HEK293 (cell line): ENCODE results near the gene SLC38A7.
A peak's percentile ranks its signal among the peaks of the same experiment; 100 is the strongest.

Experiments
- CTCF ChIA-PET: fragments of 350-600 bp; formaldehyde crosslinking; extraction: SDS; loops from one replicate; lab custom pipeline; 2021; ENCODE audit warnings: antibody characterized with exemption; lab: Yijun Ruan, JAX
- POLR2A ChIA-PET: fragments of 300-600 bp; formaldehyde crosslinking; extraction: SDS; loops from one replicate; lab custom pipeline; 2020; ENCODE audit warnings: antibody characterized with exemption, inconsistent platforms; lab: Yijun Ruan, JAX
- H3K27ac ChIP-seq: fragments of 200-500 bp; sonication (Bioruptor generic); 2 replicates; pipeline ENCODE4 v1.5.1; 2014; ENCODE audit warnings: low read depth, low read length, control low read depth, inconsistent platforms; ENCODE audit errors: extremely low read depth
- H3K36me3 ChIP-seq, 2 experiments: fragments of 200-500 bp in 1 of 2; sonication (Bioruptor generic) in 1 of 2; 1 replicate in 1 of 2; 2 replicates in 1 of 2; pipeline ENCODE4 v1.5.1; 2014 to 2017; ENCODE audit warnings: inconsistent platforms in 2 of 2, low read length in 2 of 2; ENCODE audit not compliant: control insufficient read depth in 2 of 2, insufficient read depth in 1 of 2
- H3K4me1 ChIP-seq: fragments of 200-500 bp; sonication (Bioruptor generic); 2 replicates; pipeline ENCODE4 v1.5.1; 2014; ENCODE audit warnings: mild to moderate bottlenecking, low read length, inconsistent platforms; ENCODE audit not compliant: control insufficient read depth, insufficient read depth
- H3K4me3 ChIP-seq: 2 replicates; pipeline ENCODE4 v1.5.1; 2011; ENCODE audit warnings: low read depth, mild to moderate bottlenecking, control low read depth, low read length, moderate library complexity
- H3K9me3 ChIP-seq: fragments of 200-500 bp; sonication (Bioruptor generic); 2 replicates; pipeline ENCODE4 v1.5.1; 2014; ENCODE audit warnings: low read depth, low read length, inconsistent platforms; ENCODE audit not compliant: control insufficient read depth, insufficient read depth
- GLI4 ChIP-seq: fragments of 450-650 bp; formaldehyde crosslinking; IDR thresholded peaks from 2 replicates; pipeline ENCODE4 v1.5.1; 2016; ENCODE audit warnings: missing biosample characterization, missing genetic modification characterization
- SCRT1 ChIP-seq: fragments of 450-650 bp; formaldehyde crosslinking; IDR thresholded peaks from 2 replicates; pipeline ENCODE4 v1.5.1; 2016; ENCODE audit warnings: missing biosample characterization, missing genetic modification characterization, borderline replicate concordance
- TCF7L2 ChIP-seq: IDR thresholded peaks from 2 replicates; pipeline ENCODE4 v1.6.1; 2011; ENCODE audit warnings: low read depth, mild to moderate bottlenecking, inconsistent platforms, low read length, moderate library complexity, borderline replicate concordance
- ZBTB1 ChIP-seq: fragments of 450-650 bp; formaldehyde crosslinking; IDR thresholded peaks from 2 replicates; pipeline ENCODE4 v1.5.1; 2016; ENCODE audit warnings: missing biosample characterization, missing genetic modification characterization
- ZBTB21 ChIP-seq: fragments of 450-650 bp; formaldehyde crosslinking; IDR thresholded peaks from 2 replicates; pipeline ENCODE4 v1.5.1; 2017; ENCODE audit warnings: missing biosample characterization, missing genetic modification characterization
- ZBTB7A ChIP-seq: fragments of 450-650 bp; formaldehyde crosslinking; IDR thresholded peaks from 2 replicates; pipeline ENCODE4 v1.5.1; 2016; ENCODE audit warnings: low read depth, missing biosample characterization, missing genetic modification characterization
- ZNF341 ChIP-seq: fragments of 450-650 bp; formaldehyde crosslinking; IDR thresholded peaks from 2 replicates; pipeline ENCODE4; 2016; ENCODE audit warnings: low read depth, missing biosample characterization, missing genetic modification characterization
- ZNF391 ChIP-seq: fragments of 450-650 bp; formaldehyde crosslinking; IDR thresholded peaks from 2 replicates; pipeline ENCODE4 v1.5.1; 2016; ENCODE audit warnings: low read depth, missing biosample characterization, missing genetic modification characterization, borderline replicate concordance
- ZNF654 ChIP-seq: fragments of 450-650 bp; formaldehyde crosslinking; IDR thresholded peaks from 2 replicates; pipeline ENCODE4 v1.5.1; 2016; ENCODE audit warnings: low read depth, missing biosample characterization, missing genetic modification characterization
- ZSCAN16 ChIP-seq: fragments of 450-650 bp; formaldehyde crosslinking; IDR thresholded peaks from 2 replicates; pipeline ENCODE4 v1.5.1; 2016; ENCODE audit warnings: missing biosample characterization, missing genetic modification characterization
- TF ChIP-seq, protein P1 (sequence below): fragments of 450-650 bp; formaldehyde crosslinking; IDR thresholded peaks from 2 replicates; pipeline ENCODE4 v1.5.1; 2017; ENCODE audit warnings: missing biosample characterization, missing genetic modification characterization
- TF ChIP-seq, protein P2 (sequence below): fragments of 450-650 bp; formaldehyde crosslinking; IDR thresholded peaks from 2 replicates; pipeline ENCODE4 v1.5.1; 2017; ENCODE audit warnings: missing biosample characterization, missing genetic modification characterization
- TF ChIP-seq, protein P3 (sequence below): fragments of 450-650 bp; IDR thresholded peaks from 2 replicates; pipeline ENCODE4 v1.5.1; 2018; ENCODE audit warnings: missing biosample characterization, mild to moderate bottlenecking, missing genetic modification characterization
- TF ChIP-seq, protein P4 (sequence below): sonication (generic); formaldehyde crosslinking; IDR thresholded peaks from 2 replicates; pipeline ENCODE4 v1.8.1; 2022; ENCODE audit warnings: mild to moderate bottlenecking, moderate library complexity, missing genetic modification reagents
- TF ChIP-seq, protein P5 (sequence below): fragments of 450-650 bp; formaldehyde crosslinking; IDR thresholded peaks from 2 replicates; pipeline ENCODE4 v1.5.1; 2016; ENCODE audit warnings: missing biosample characterization, missing genetic modification characterization
- TF ChIP-seq, protein P6 (sequence below): fragments of 450-650 bp; formaldehyde crosslinking; IDR thresholded peaks from 2 replicates; pipeline ENCODE4 v1.5.1; 2016; ENCODE audit warnings: missing biosample characterization, missing genetic modification characterization

Gene SLC38A7

GRCh38 chr16:58656899-58657298 lies 27.7 kb downstream of the SLC38A7 start:
- H3K4me1 ChIP-seq, result no peaks in the 10 kb centered on the region
- no peak overlapping the region for H3K27ac ChIP-seq
- TF ChIP-seq ZNF391 (tag by site-specific recombination) (no peak), ZNF654 (tag by site-specific recombination) (no peak), GLI4 (tag by site-specific recombination) (no peak), TCF7L2 (no peak)
- TF ChIP-seq, protein P1, sequence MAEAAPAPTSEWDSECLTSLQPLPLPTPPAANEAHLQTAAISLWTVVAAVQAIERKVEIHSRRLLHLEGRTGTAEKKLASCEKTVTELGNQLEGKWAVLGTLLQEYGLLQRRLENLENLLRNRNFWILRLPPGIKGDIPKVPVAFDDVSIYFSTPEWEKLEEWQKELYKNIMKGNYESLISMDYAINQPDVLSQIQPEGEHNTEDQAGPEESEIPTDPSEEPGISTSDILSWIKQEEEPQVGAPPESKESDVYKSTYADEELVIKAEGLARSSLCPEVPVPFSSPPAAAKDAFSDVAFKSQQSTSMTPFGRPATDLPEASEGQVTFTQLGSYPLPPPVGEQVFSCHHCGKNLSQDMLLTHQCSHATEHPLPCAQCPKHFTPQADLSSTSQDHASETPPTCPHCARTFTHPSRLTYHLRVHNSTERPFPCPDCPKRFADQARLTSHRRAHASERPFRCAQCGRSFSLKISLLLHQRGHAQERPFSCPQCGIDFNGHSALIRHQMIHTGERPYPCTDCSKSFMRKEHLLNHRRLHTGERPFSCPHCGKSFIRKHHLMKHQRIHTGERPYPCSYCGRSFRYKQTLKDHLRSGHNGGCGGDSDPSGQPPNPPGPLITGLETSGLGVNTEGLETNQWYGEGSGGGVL, result no peak
- no peaks in the 10 kb centered on the region for H3K36me3 ChIP-seq
- ChIA-PET CTCF (interaction anchor here (0.6 to 1.8 kb wide), 3 partner anchors 23 to 357 kb away, joined by 3 to 4 read pairs (median 3); no protein-coding TSS in a partner anchor), POLR2A (no interaction called here)
- no peak overlapping the region for H3K4me3 ChIP-seq
- no peaks in the 10 kb centered on the region for H3K9me3 ChIP-seq

DNA sequence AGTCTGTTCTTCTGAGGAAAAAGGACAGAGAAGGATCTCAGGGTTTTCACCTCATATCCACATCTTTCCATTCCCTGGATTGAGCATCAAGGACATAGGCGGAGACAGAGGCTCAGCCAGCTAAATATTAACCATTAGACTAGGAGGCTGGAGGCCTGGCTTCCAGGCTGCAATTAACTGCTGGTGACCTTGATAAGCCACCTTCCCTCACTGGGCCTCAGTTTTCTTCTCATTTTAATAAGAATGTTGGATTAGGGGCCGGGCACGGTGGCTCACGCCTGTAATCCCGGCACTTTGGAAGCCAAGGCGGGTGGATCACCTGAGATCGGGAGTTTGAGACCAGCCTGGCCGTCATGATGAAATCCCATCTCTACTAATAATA lies 29.4 kb downstream of the SLC38A7 start:
- H3K4me1 ChIP-seq, result 0 out of 2 replicates have a peak, but pooled peaks cover 3% of the 10 kb centered on the region
- no peak overlapping the region for H3K4me3 ChIP-seq
- CTCF ChIA-PET, result interaction anchor here (0.6 to 1.1 kb wide), 3 partner anchors 16 to 143 kb away, joined by 3 to 4 read pairs (median 3); no protein-coding TSS in a partner anchor
- H3K9me3 ChIP-seq, result no peaks in the 10 kb centered on the region
- POLR2A ChIA-PET, result interaction anchor here (0.8 to 1.0 kb wide), 2 partner anchors 30 to 611 kb away, joined by 3 to 6 read pairs; partner anchors contain the start of gene SLC38A7
- H3K36me3 ChIP-seq, result no peaks in the 10 kb centered on the region
- TF ChIP-seq, protein P2, sequence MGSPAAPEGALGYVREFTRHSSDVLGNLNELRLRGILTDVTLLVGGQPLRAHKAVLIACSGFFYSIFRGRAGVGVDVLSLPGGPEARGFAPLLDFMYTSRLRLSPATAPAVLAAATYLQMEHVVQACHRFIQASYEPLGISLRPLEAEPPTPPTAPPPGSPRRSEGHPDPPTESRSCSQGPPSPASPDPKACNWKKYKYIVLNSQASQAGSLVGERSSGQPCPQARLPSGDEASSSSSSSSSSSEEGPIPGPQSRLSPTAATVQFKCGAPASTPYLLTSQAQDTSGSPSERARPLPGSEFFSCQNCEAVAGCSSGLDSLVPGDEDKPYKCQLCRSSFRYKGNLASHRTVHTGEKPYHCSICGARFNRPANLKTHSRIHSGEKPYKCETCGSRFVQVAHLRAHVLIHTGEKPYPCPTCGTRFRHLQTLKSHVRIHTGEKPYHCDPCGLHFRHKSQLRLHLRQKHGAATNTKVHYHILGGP, result no peak
- TF ChIP-seq ZBTB21 (no peak), ZBTB1 (tag by site-specific recombination) (no peak), ZBTB7A (tag by site-specific recombination) (no peak), ZSCAN16 (tag by site-specific recombination) (no peak)
- TF ChIP-seq, protein P3, sequence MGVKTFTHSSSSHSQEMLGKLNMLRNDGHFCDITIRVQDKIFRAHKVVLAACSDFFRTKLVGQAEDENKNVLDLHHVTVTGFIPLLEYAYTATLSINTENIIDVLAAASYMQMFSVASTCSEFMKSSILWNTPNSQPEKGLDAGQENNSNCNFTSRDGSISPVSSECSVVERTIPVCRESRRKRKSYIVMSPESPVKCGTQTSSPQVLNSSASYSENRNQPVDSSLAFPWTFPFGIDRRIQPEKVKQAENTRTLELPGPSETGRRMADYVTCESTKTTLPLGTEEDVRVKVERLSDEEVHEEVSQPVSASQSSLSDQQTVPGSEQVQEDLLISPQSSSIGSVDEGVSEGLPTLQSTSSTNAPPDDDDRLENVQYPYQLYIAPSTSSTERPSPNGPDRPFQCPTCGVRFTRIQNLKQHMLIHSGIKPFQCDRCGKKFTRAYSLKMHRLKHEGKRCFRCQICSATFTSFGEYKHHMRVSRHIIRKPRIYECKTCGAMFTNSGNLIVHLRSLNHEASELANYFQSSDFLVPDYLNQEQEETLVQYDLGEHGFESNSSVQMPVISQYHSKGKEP, result no peak
- TF ChIP-seq, protein P4, sequence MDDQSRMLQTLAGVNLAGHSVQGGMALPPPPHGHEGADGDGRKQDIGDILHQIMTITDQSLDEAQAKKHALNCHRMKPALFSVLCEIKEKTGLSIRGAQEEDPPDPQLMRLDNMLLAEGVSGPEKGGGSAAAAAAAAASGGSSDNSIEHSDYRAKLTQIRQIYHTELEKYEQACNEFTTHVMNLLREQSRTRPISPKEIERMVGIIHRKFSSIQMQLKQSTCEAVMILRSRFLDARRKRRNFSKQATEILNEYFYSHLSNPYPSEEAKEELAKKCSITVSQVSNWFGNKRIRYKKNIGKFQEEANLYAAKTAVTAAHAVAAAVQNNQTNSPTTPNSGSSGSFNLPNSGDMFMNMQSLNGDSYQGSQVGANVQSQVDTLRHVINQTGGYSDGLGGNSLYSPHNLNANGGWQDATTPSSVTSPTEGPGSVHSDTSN (CRISPR knock-in tag), result no peak
- H3K27ac ChIP-seq, result no peak overlapping the region

GRCh38 chr16:58654560-58655214 lies 29.9 kb downstream of the SLC38A7 start:
- ChIA-PET POLR2A (interaction anchor here (0.8 to 1.0 kb wide), 2 partner anchors 30 to 611 kb away, joined by 3 to 6 read pairs; partner anchors contain the start of gene SLC38A7), CTCF (interaction anchor here (0.6 to 1.1 kb wide), 3 partner anchors 15 to 143 kb away, joined by 3 to 4 read pairs (median 3); no protein-coding TSS in a partner anchor)
- 0 out of 2 replicates have a peak, but pooled peaks have one; percentile 9 for TF ChIP-seq ZNF341 (tag by site-specific recombination)
- no peak for TF ChIP-seq SCRT1
- TF ChIP-seq, protein P1, result no peak
- TF ChIP-seq, protein P5, sequence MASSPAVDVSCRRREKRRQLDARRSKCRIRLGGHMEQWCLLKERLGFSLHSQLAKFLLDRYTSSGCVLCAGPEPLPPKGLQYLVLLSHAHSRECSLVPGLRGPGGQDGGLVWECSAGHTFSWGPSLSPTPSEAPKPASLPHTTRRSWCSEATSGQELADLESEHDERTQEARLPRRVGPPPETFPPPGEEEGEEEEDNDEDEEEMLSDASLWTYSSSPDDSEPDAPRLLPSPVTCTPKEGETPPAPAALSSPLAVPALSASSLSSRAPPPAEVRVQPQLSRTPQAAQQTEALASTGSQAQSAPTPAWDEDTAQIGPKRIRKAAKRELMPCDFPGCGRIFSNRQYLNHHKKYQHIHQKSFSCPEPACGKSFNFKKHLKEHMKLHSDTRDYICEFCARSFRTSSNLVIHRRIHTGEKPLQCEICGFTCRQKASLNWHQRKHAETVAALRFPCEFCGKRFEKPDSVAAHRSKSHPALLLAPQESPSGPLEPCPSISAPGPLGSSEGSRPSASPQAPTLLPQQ, result peak; percentile 59; the same call in 1 of the 2 replicates
- TF ChIP-seq, protein P6, sequence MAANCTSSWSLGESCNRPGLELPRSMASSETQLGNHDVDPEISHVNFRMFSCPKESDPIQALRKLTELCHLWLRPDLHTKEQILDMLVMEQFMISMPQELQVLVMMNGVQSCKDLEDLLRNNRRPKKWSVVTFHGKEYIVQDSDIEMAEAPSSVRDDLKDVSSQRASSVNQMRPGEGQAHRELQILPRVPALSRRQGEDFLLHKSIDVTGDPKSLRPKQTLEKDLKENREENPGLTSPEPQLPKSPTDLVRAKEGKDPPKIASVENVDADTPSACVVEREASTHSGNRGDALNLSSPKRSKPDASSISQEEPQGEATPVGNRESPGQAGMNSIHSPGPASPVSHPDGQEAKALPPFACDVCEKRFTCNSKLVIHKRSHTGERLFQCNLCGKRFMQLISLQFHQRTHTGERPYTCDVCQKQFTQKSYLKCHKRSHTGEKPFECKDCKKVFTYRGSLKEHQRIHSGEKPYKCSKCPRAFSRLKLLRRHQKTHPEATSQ (tag by site-specific recombination), result no peak
- TF ChIP-seq, all 188 proteins: peak for 2

More at GRCh38 chr16:58654560-58655214, 29.9 kb downstream of the SLC38A7 start:
- no peak overlapping the region for H3K27ac ChIP-seq
- no peak overlapping the region for H3K4me3 ChIP-seq
- 0 out of 2 replicates have a peak, but pooled peaks cover 3% of the 10 kb centered on the region for H3K4me1 ChIP-seq
- no peaks in the 10 kb centered on the region for H3K36me3 ChIP-seq
- H3K9me3 ChIP-seq, result no peaks in the 10 kb centered on the region
